GM18499 (cell line): Measurements from ENCODE around the gene SVIL.
"Not testable (repeated sequence)": the region's sequence is repeated elsewhere in the genome, so short reads cannot be mapped to it uniquely, and the experiment has no call there.

Experiments used
- ATAC-seq: cut with Tn5 transposase; IDR thresholded peaks from one replicate; pipeline ENCODE4 v1.9.1; 2021; ENCODE audit warnings: moderate number of reproducible peaks; ENCODE audit not compliant: insufficient read depth, unreplicated experiment

SVIL gene

GRCh38 chr10:29627201-29628132 is 7.3 kb downstream of the SVIL start:
- ATAC-seq, result no peak

- ATAC-seq, result not testable (repeated sequence)
These were observed 10.4 kb downstream of the SVIL start for GRCh38 chr10:29624357-29624756.

- no peak for ATAC-seq
These were observed 11.0 kb downstream of the SVIL start for GRCh38 chr10:29623797-29624196.

GRCh38 chr10:29622382-29622922 is 12.3 kb downstream of the SVIL start:
- no peak for ATAC-seq

- no peak for ATAC-seq
These were observed 13.6 kb downstream of the SVIL start for GRCh38 chr10:29621161-29621560.

GRCh38 chr10:29620112-29620690 is 14.6 kb downstream of the SVIL start:
- ATAC-seq, result no peak

- ATAC-seq, result no peak
These were observed 15.5 kb downstream of the SVIL start for GRCh38 chr10:29619241-29619669.

- ATAC-seq, result no peak
These were observed 16.2 kb downstream of the SVIL start for GRCh38 chr10:29618341-29619171.

GRCh38 chr10:29617880-29618340 is 16.9 kb downstream of the SVIL start:
- no peak for ATAC-seq

- ATAC-seq, result no peak
These were observed 18.2 kb downstream of the SVIL start for GRCh38 chr10:29616542-29616941.

GRCh38 chr10:29615195-29615594 is 19.6 kb downstream of the SVIL start:
- ATAC-seq, result no peak

GRCh38 chr10:29614289-29614688 is 20.5 kb downstream of the SVIL start:
- ATAC-seq, result not testable (repeated sequence)

- ATAC-seq, result no peak
These were observed 21.0 kb downstream of the SVIL start for GRCh38 chr10:29613791-29614190.

- ATAC-seq, result no peak
These were observed 21.6 kb downstream of the SVIL start for GRCh38 chr10:29613196-29613595.

- no peak for ATAC-seq
These were observed 22.1 kb downstream of the SVIL start for GRCh38 chr10:29612657-29613056.

GRCh38 chr10:29611781-29612381 is 22.9 kb downstream of the SVIL start:
- no peak for ATAC-seq

- no peak for ATAC-seq
These were observed 23.7 kb downstream of the SVIL start for GRCh38 chr10:29610876-29611647.

- not testable (repeated sequence) for ATAC-seq
These were observed 24.4 kb downstream of the SVIL start for GRCh38 chr10:29610331-29610730.

GRCh38 chr10:29609696-29610095 is 25.1 kb downstream of the SVIL start:
- ATAC-seq, result no peak
